Right lobe of liver (tissue), 6 donors: Measurements from ENCODE around the gene PTPRM. TPM values are rescaled to one million over a fixed set of nuclear protein-coding genes. Genes with fewer than 3 reads are reported as not detected.

Experiments
- ATAC-seq, 4 donors: fragments of 200-7000 bp; cut with Tn5 transposase; one replicate each; pipeline ENCODE4 v1.9.1; 2020; ENCODE audit warnings: mild to moderate bottlenecking in 4 of 4, moderate library complexity in 4 of 4
- DNase-seq, 3 donors: peaks; one replicate each; pipeline ENCODE4 v3.0.0-alpha.2; 2020
- H3K27ac ChIP-seq, 3 donors: fragments of 200-600 bp; one replicate each; pipeline ENCODE4 v1.8.0; 2022
- H3K27me3 ChIP-seq, 2 donors: fragments of 200-600 bp; one replicate each; pipeline ENCODE4 v1.8.0; 2022
- H3K36me3 ChIP-seq, 4 donors: fragments of 200-600 bp; sonication (generic) in 1 of 4; one replicate each; pipeline versions ENCODE4 v1.5.1 to v1.8.0; 2017 to 2022; ENCODE audit warnings: control low read depth in 1 of 4
- H3K4me1 ChIP-seq, 4 donors: fragments of 200-600 bp; sonication (generic) in 1 of 4; one replicate each; pipeline versions ENCODE4 v1.5.1 to v1.8.0; 2017 to 2022; ENCODE audit warnings: control low read depth in 1 of 4
- H3K4me3 ChIP-seq, 3 donors: fragments of 200-600 bp; one replicate each; pipeline ENCODE4 v1.8.0; 2022
- H3K9me3 ChIP-seq, 4 donors: fragments of 200-600 bp; sonication (generic) in 1 of 4; one replicate each; pipeline versions ENCODE4 v1.5.1 to v1.8.0; 2017 to 2022; ENCODE audit warnings: control low read depth in 1 of 4
- CTCF ChIP-seq, 4 donors: fragments of 200-600 bp in 3 of 4; fragments of 450-650 bp in 1 of 4; IDR thresholded peaks; one replicate each; pipeline versions ENCODE4 v1.5.1 to v1.8.0; 2016 to 2022; ENCODE audit warnings: antibody characterized with exemption in 4 of 4, mild to moderate bottlenecking in 2 of 4
- POLR2A ChIP-seq: fragments of 450-650 bp; IDR thresholded peaks from one replicate; pipeline ENCODE4 v1.6.1; 2017; ENCODE audit warnings: antibody characterized with exemption, mild to moderate bottlenecking
- WGBS: methylation state at CpG from one replicate; pipeline ENCODE4 v1.1.6; 2018; ENCODE audit warnings: low coverage, low lambda C conversion rate; ENCODE audit not compliant: insufficient coverage; ENCODE audit errors: missing lambda C conversion rate; 5-methylcytosine and 5-hydroxymethylcytosine counted together
- intact Hi-C, 2 donors: fragments of 100-400 bp; cut with DNase I; formaldehyde crosslinking; loops; one replicate each; pipeline versions ENCODE4 v1.11.2 to v1.14.1; 2022
- total RNA-seq, 6 experiments: library from RNA; depleted of rRNA in 2 of 6; stranded (reverse); fragments of >200 nt in 2 of 6; fragmentation: NEBNext Ultra II Directional in 3 of 6; extraction: Animal tissue kit (Norgen Biotek cat#: 25700) in 3 of 6; gene quantifications; one replicate each; pipeline versions ENCODE4 v1.1.0 to v1.2.4, GENCODE V29; 2016 to 2023
- donor health status: DM: no; HTN: yes; CAD: no.
- donor health status: DM: no; HTN: no; CAD: no.
- donor health status: DM: no; HTN: no; CAD: no.
- donor health status: DM: no; HTN: yes; CAD: no.
- donor health status: DM: no; HTN: yes; CAD: no.

The PTPRM gene
- total RNA-seq, 6 experiments from 2014 or later: 15.1 to 45.7 (median 26.5) TPM

- DNase-seq: no peak
- Histone ChIP-seq H3K27me3 (no peaks in the 10 kb centered on the region), H3K36me3 (no peaks in the 10 kb centered on the region), H3K27ac (no peak overlapping the region), H3K4me3 (no peak overlapping the region), H3K9me3 (no peaks in the 10 kb centered on the region), H3K4me1 (no peaks in the 10 kb centered on the region)
- no peak for ATAC-seq
- TF ChIP-seq POLR2A: no peak
- TF ChIP-seq CTCF (IDR thresholded peaks at IDR 0.05): no peak
- intact Hi-C loops: no loop called here
- WGBS: 93% methylated on average over 4 of the region's 4 CpGs
Measured at GRCh38 chr18:8167673-8168072, 600.6 kb downstream of the PTPRM start.

- H3K36me3 ChIP-seq: no peaks in the 10 kb centered on the region
- H3K4me1 ChIP-seq: no peaks in the 10 kb centered on the region
- no peaks in the 10 kb centered on the region for H3K9me3 ChIP-seq
- TF ChIP-seq POLR2A: no peak
- TF ChIP-seq CTCF (IDR thresholded peaks at IDR 0.05): no peak
- no peak for ATAC-seq
- H3K4me3 ChIP-seq: no peak overlapping the region
- H3K27ac ChIP-seq: no peak overlapping the region
- DNase-seq: no peak
- 79% methylated on average over 1 of the region's 1 CpG for WGBS
- no peaks in the 10 kb centered on the region for H3K27me3 ChIP-seq
- intact Hi-C loops: no loop called here
Measured at GRCh38 chr18:8169722-8170121, 602.6 kb downstream of the PTPRM start.

GRCh38 chr18:8174771-8175170 is 607.7 kb downstream of the PTPRM start:
- Histone ChIP-seq H3K27ac (no peak overlapping the region), H3K27me3 (no peaks in the 10 kb centered on the region), H3K36me3 (no peaks in the 10 kb centered on the region), H3K9me3 (no peaks in the 10 kb centered on the region), H3K4me3 (no peak overlapping the region), H3K4me1 (peaks cover 0 to 18% (median 6%) of the 10 kb centered on the region in 4 donors)
- ATAC-seq: no peak
- no peak for DNase-seq
- 77% methylated on average over 2 of the region's 2 CpGs for WGBS
- no peak for TF ChIP-seq POLR2A
- TF ChIP-seq CTCF (IDR thresholded peaks at IDR 0.05): no peak
- intact Hi-C loops: no loop called here

- ATAC-seq (no peak), DNase-seq (no peak)
- H3K4me1 ChIP-seq: peaks cover 0 to 18% (median 6%) of the 10 kb centered on the region in 4 donors
- TF ChIP-seq CTCF (IDR thresholded peaks at IDR 0.05): no peak
- TF ChIP-seq POLR2A: no peak
- H3K4me3 ChIP-seq: no peak overlapping the region
- no peak overlapping the region for H3K27ac ChIP-seq
- intact Hi-C loops: no loop called here
- no peaks in the 10 kb centered on the region for H3K36me3 ChIP-seq
- H3K9me3 ChIP-seq: no peaks in the 10 kb centered on the region
- WGBS: 92% methylated on average over 7 of the region's 7 CpGs
- H3K27me3 ChIP-seq: no peaks in the 10 kb centered on the region
Measured at GRCh38 chr18:8175501-8176061, 608.5 kb downstream of the PTPRM start.

- ATAC-seq (no peak), DNase-seq (no peak)
- Histone ChIP-seq H3K4me3 (no peak overlapping the region), H3K27ac (no peak overlapping the region), H3K4me1 (peaks cover 0 to 18% (median 6%) of the 10 kb centered on the region in 4 donors), H3K36me3 (no peaks in the 10 kb centered on the region), H3K9me3 (no peaks in the 10 kb centered on the region), H3K27me3 (no peaks in the 10 kb centered on the region)
- 62% methylated on average over 3 of the region's 3 CpGs for WGBS
- intact Hi-C loops: no loop called here
- TF ChIP-seq POLR2A (no peak), CTCF (IDR thresholded peaks at IDR 0.05) (no peak)
Measured at GRCh38 chr18:8176109-8176508, 609.0 kb downstream of the PTPRM start.
